HepG2 (cell line): ENCODE data around the gene ALS2CL. TPM values are rescaled to one million over a fixed set of nuclear protein-coding genes. Genes with fewer than 3 reads are reported as not detected.

ENCODE experiments used
- CHCHD3 ChIP-seq: sonication (generic); formaldehyde crosslinking; IDR thresholded peaks from 2 replicates; pipeline ENCODE4 v1.8.0; 2022; ENCODE audit warnings: mild to moderate bottlenecking, missing genetic modification reagents, moderate library complexity
- GRHL1 ChIP-seq: sonication (generic); formaldehyde crosslinking; conservative IDR thresholded peaks from 2 replicates; pipeline ENCODE4 v1.8.0; 2022; ENCODE audit warnings: missing genetic modification reagents
- HCFC1 ChIP-seq: fragments of 150-350 bp; IDR thresholded peaks from 2 replicates; pipeline ENCODE4 v1.6.1; 2014; ENCODE audit warnings: low read depth, low read length
- MAFK ChIP-seq, 2 experiments: IDR thresholded peaks in 1 of 2; conservative IDR thresholded peaks in 1 of 2; 2 replicates each; pipeline ENCODE4 v1.6.1; 2011; ENCODE audit warnings: improper control_type of control experiment in 2 of 2, low read length in 2 of 2
- MZF1 ChIP-seq: sonication (generic); formaldehyde crosslinking; IDR thresholded peaks from 2 replicates; pipeline ENCODE4 v1.8.1; 2023; ENCODE audit warnings: mild to moderate bottlenecking, missing genetic modification reagents, borderline replicate concordance
- NFAT5 ChIP-seq: sonication (generic); formaldehyde crosslinking; IDR thresholded peaks from 2 replicates; pipeline ENCODE4 v1.4.0; 2020; ENCODE audit warnings: missing genetic modification reagents
- SMC3 ChIP-seq: IDR thresholded peaks from 2 replicates; pipeline ENCODE4 v1.6.1; 2011; ENCODE audit warnings: low read length, improper control_type of control experiment
- ZBTB7A ChIP-seq: sonication (generic); formaldehyde crosslinking; IDR thresholded peaks from 2 replicates; pipeline ENCODE4 v1.8.0; 2022; ENCODE audit warnings: mild to moderate bottlenecking, missing genetic modification reagents
- ZFP36L1 ChIP-seq: sonication (generic); formaldehyde crosslinking; IDR thresholded peaks from 2 replicates; pipeline ENCODE4 v1.8.0; 2022; ENCODE audit warnings: mild to moderate bottlenecking, missing genetic modification reagents, moderate library complexity
- ZNF766 ChIP-seq: sonication (generic); formaldehyde crosslinking; IDR thresholded peaks from 2 replicates; pipeline ENCODE4 v1.5.0; 2020; ENCODE audit warnings: missing genetic modification reagents, borderline replicate concordance
- polyA plus RNA-seq, 8 experiments: library from polyadenylated mRNA; depleted of rRNA in 3 of 8; stranded (reverse) in 7 of 8; unstranded in 1 of 8; fragments of >200 nt; fragmentation: Illumina TruSeq in 4 of 8; extraction: Trizol in 4 of 8; gene quantifications; 2 replicates each; pipeline versions ENCODE4 v1.2.1 to v1.2.3, GENCODE V29; 2011 to 2016; ENCODE audit warnings: low read depth in 4 of 8, missing spikeins in 1 of 8, mixed read lengths in 1 of 8; ENCODE audit not compliant: insufficient read depth in 1 of 8
- total RNA-seq, 5 experiments: library from RNA; depleted of rRNA; stranded (reverse); fragments of >200 nt; fragmentation: Illumina TruSeq; extraction: Trizol; gene quantifications; 2 replicates each; pipeline ENCODE4 v1.2.3, GENCODE V29; 2016; ENCODE audit warnings: low read depth in 1 of 5

Gene ALS2CL
- total and polyA plus RNA-seq, 2 of the 13 experiments (the other 11 are each of a cell fraction or from before 2014, with no cell fraction given), result not detected

- TF ChIP-seq SMC3 (no peak), NFAT5 (no peak), ZFP36L1 (no peak), ZNF766 (CRISPR knock-in tag) (no peak), HCFC1 (no peak), CHCHD3 (CRISPR knock-in tag) (no peak), ZBTB7A (CRISPR knock-in tag) (no peak), MAFK (conservative IDR thresholded peaks at IDR 0.05 in 1 of 2, IDR thresholded peaks at IDR 0.05 in 1 of 2; ENCODE audit: low read length in 2 of 2) (no peak), MZF1 (no peak), GRHL1 (no peak)
- TF ChIP-seq, all 625 proteins: peak for 0
Observed at GRCh38 chr3:46628901-46629369, 64.5 kb downstream of the ALS2CL start (continued).
